ENCODE measurements around the gene ADAMTS2.

Gene ADAMTS2

DNA sequence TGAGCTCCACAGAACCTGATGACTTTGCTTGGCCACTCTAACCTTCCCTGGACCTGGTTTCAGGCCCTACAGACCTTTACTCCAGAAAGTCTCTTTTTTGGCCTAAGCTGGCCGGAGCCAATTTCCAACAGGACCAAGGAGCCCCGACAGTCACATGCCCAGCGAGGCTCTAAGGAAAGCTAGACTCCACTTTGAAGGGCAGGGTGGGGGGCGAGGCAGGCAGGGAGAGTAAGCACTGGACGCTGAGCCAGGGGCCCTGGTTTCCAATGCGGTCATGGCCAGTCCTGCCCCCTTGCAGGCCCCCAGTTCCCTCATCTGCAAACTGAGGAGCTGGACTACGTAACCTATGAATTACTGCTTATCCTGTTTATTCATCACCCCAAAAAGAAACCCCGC, 65.2 kb downstream of the ADAMTS2 start:
- H3K27me3 ChIP-seq (ENCODE audit: low read depth): no peaks in the 10 kb centered on the region
- H3K9me3 ChIP-seq: no peaks in the 10 kb centered on the region
- no peaks in the 10 kb centered on the region for H3K4me1 ChIP-seq
- H3K4me3 ChIP-seq: no peak overlapping the region
- no peaks in the 10 kb centered on the region for H3K36me3 ChIP-seq (replicated peaks)
- in situ Hi-C loops (cut with MboI; ENCODE audit: low sequenced_read_pairs): no loop called here
- DNase-seq (ENCODE audit: low spot score in 2 of 2): no peak

DNA sequence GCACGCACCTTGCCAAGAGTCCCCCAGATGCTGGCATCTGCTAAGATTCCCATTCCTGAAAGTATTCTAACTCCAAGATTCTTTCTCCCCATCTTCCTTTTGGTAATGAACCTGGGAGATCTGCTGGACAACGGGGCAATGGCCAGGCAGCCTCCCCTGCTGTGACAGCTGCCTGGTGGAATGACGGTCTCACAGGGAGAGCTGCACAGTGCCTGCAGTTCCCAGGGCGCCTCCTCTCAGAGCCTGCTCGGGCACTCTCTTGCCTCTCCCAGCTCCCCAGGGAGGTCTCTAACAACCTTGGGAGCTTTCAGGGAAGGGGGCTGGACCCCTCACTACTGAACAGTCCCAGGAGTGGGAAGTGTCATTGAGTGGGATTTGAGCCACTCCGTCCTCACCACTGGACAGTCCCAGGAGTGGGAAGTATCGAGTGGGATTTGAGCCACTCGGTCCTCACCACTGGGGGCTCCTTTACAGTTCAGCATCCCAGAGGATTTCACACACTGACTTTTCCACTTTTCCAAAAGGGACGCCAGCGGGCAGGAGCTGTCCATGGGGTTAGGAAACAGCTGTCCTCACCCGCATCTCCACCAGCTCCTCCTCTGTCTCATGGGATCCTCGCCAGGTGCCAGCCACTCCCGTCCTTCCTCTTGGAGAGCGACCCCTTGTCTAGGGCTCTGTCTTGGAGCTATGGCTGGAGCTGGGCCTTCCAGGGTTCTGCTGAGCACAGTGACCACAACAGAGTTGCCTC, 65.7 kb downstream of the ADAMTS2 start:
- Histone ChIP-seq H3K36me3 (replicated peaks) (no peaks in the 10 kb centered on the region), H3K27me3 (ENCODE audit: low read depth) (no peaks in the 10 kb centered on the region), H3K4me3 (no peak overlapping the region), H3K4me1 (no peaks in the 10 kb centered on the region), H3K9me3 (no peaks in the 10 kb centered on the region)
- in situ Hi-C loops (cut with MboI; ENCODE audit: low sequenced_read_pairs): no loop called here
- DNase-seq (ENCODE audit: low spot score in 2 of 2): no peak

DNA sequence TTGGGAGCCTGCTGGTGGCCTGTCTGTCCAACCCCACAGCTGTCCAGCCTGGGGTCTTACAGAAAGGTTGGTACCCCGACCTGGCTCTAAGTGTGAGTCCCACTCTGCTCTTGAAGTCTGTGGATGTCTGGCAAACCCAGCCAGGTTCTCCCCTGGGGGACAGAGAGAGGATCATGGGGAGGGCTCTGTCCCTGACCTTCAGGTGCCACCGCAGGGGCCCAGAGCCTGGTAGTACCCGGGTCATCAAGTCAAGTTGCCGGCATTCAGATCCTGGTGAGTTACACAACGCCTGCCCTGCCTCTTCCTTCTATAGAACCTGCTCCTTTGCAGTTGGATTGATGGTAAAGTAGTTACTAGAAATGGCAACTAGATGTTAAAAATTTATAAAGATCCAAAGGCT, 66.7 kb downstream of the ADAMTS2 start:
- in situ Hi-C loops (cut with MboI; ENCODE audit: low sequenced_read_pairs): no loop called here
- Histone ChIP-seq H3K4me3 (no peak overlapping the region), H3K9me3 (no peaks in the 10 kb centered on the region), H3K36me3 (replicated peaks) (no peaks in the 10 kb centered on the region), H3K4me1 (no peaks in the 10 kb centered on the region), H3K27me3 (ENCODE audit: low read depth) (no peaks in the 10 kb centered on the region)
- no peak for DNase-seq (ENCODE audit: low spot score in 2 of 2)

- Histone ChIP-seq H3K4me1 (no peaks in the 10 kb centered on the region), H3K9me3 (no peaks in the 10 kb centered on the region), H3K4me3 (no peak overlapping the region), H3K27me3 (ENCODE audit: low read depth) (no peaks in the 10 kb centered on the region), H3K36me3 (replicated peaks) (no peaks in the 10 kb centered on the region)
- DNase-seq (ENCODE audit: low spot score in 2 of 2): peak in 1 of 2 experiments; percentile 33
- in situ Hi-C loops (cut with MboI; ENCODE audit: low sequenced_read_pairs): no loop called here
These were observed 67.1 kb downstream of the ADAMTS2 start for GRCh38 chr5:179278119-179278518.

DNA sequence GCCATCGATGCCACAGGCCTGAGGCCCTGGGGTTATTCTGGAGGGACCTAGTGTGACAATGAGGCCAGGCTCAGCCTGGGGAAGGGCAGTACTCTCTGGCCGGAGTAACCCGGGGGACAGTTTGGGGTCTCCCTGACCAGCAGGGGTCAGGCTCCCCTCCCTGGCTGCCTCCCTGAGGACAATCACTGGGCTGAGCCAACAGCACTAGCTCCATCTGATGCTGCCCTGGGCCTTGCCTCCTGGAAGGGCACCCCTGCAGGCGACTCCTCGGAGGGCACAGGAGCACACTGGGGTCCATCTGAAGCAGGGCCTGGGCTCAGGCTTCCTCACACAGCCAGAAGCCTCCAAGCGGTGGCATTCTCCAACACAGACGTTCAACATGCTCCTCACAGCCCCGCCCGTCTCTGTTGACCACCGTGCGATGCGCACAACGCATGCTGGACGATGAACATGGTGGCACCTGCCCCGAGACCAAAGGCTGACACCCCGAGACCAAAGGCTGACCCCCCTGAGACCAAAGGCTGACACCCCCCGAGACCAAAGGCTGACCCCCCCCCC, 68.3 kb downstream of the ADAMTS2 start:
- Histone ChIP-seq H3K27me3 (ENCODE audit: low read depth) (no peaks in the 10 kb centered on the region), H3K9me3 (no peaks in the 10 kb centered on the region), H3K4me3 (no peak overlapping the region), H3K36me3 (replicated peaks) (no peaks in the 10 kb centered on the region), H3K4me1 (no peaks in the 10 kb centered on the region)
- in situ Hi-C loops (cut with MboI; ENCODE audit: low sequenced_read_pairs): no loop called here
- DNase-seq (ENCODE audit: low spot score in 2 of 2): no peak

GRCh38 chr5:179275941-179276837, 69.1 kb downstream of the ADAMTS2 start:
- in situ Hi-C loops (cut with MboI; ENCODE audit: low sequenced_read_pairs): no loop called here
- no peak overlapping the region for H3K4me3 ChIP-seq
- H3K4me1 ChIP-seq: no peaks in the 10 kb centered on the region
- DNase-seq (ENCODE audit: low spot score in 2 of 2): no peak
- H3K36me3 ChIP-seq (replicated peaks): no peaks in the 10 kb centered on the region
- no peaks in the 10 kb centered on the region for H3K27me3 ChIP-seq (ENCODE audit: low read depth)
- H3K9me3 ChIP-seq: no peaks in the 10 kb centered on the region

- no peaks in the 10 kb centered on the region for H3K4me1 ChIP-seq
- no peak overlapping the region for H3K4me3 ChIP-seq
- in situ Hi-C loops (cut with MboI; ENCODE audit: low sequenced_read_pairs): no loop called here
- DNase-seq (ENCODE audit: low spot score in 2 of 2): no peak
- no peaks in the 10 kb centered on the region for H3K9me3 ChIP-seq
- H3K36me3 ChIP-seq (replicated peaks): no peaks in the 10 kb centered on the region
- H3K27me3 ChIP-seq (ENCODE audit: low read depth): no peaks in the 10 kb centered on the region
These were observed 69.8 kb downstream of the ADAMTS2 start for GRCh38 chr5:179275381-179275878.

- Histone ChIP-seq H3K27me3 (ENCODE audit: low read depth) (no peaks in the 10 kb centered on the region), H3K9me3 (no peaks in the 10 kb centered on the region), H3K4me1 (no peaks in the 10 kb centered on the region), H3K36me3 (replicated peaks) (no peaks in the 10 kb centered on the region), H3K4me3 (no peak overlapping the region)
- no peak for DNase-seq (ENCODE audit: low spot score in 2 of 2)
- in situ Hi-C loops (cut with MboI; ENCODE audit: low sequenced_read_pairs): no loop called here
These were observed 70.6 kb downstream of the ADAMTS2 start for GRCh38 chr5:179274321-179275315.

GRCh38 chr5:179273441-179274145, 71.7 kb downstream of the ADAMTS2 start:
- Histone ChIP-seq H3K9me3 (no peaks in the 10 kb centered on the region), H3K27me3 (ENCODE audit: low read depth) (no peaks in the 10 kb centered on the region), H3K36me3 (replicated peaks) (no peaks in the 10 kb centered on the region), H3K4me1 (no peaks in the 10 kb centered on the region), H3K4me3 (no peak overlapping the region)
- in situ Hi-C loops (cut with MboI; ENCODE audit: low sequenced_read_pairs): no loop called here
- DNase-seq (ENCODE audit: low spot score in 2 of 2): no peak

- H3K4me3 ChIP-seq: no peak overlapping the region
- no peak for DNase-seq (ENCODE audit: low spot score in 2 of 2)
- no peaks in the 10 kb centered on the region for H3K9me3 ChIP-seq
- no peaks in the 10 kb centered on the region for H3K36me3 ChIP-seq (replicated peaks)
- no peaks in the 10 kb centered on the region for H3K27me3 ChIP-seq (ENCODE audit: low read depth)
- in situ Hi-C loops (cut with MboI; ENCODE audit: low sequenced_read_pairs): no loop called here
- no peaks in the 10 kb centered on the region for H3K4me1 ChIP-seq
These were observed 72.2 kb downstream of the ADAMTS2 start for GRCh38 chr5:179273073-179273435.

DNA sequence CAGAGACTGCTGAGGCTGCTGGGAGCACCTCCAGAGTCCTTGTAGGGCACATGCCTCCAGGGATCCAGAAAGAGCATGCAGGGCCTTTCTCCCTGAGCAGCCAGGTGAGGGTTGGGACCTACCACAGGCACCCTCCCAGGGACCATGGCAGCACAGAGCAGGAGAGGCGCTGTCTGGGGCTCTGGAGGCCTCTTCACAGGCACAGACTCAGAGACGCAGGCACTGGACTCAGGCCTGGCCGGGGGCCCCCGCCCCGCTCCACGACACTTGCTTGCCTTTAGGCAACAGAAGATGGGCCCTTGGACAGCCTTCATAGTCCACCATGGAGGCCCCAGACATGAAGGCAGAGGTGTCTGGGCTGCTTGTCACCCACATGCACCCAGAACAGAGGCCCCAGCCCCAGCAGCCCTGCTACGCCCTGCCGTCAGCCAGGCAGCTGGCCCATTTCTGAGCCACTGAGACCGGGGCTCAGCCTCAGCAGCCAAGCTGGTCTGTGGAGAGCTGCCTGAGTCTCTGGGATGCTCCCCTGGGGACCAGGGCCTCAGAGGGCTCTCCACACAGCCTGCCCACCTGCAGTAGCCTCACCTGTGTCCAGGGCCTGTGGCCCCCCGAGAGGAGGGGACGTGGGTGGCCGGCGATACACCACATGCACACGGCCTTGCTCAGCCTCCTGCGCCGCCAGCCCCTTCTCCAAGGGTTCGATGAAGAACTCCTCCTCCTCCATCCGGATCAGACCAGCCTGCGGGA, 72.8 kb downstream of the ADAMTS2 start:
- no peaks in the 10 kb centered on the region for H3K9me3 ChIP-seq
- no peaks in the 10 kb centered on the region for H3K4me1 ChIP-seq
- no peak for DNase-seq (ENCODE audit: low spot score in 2 of 2)
- no peak overlapping the region for H3K4me3 ChIP-seq
- H3K27me3 ChIP-seq (ENCODE audit: low read depth): no peaks in the 10 kb centered on the region
- in situ Hi-C loops (cut with MboI; ENCODE audit: low sequenced_read_pairs): no loop called here
- H3K36me3 ChIP-seq (replicated peaks): no peaks in the 10 kb centered on the region

DNA sequence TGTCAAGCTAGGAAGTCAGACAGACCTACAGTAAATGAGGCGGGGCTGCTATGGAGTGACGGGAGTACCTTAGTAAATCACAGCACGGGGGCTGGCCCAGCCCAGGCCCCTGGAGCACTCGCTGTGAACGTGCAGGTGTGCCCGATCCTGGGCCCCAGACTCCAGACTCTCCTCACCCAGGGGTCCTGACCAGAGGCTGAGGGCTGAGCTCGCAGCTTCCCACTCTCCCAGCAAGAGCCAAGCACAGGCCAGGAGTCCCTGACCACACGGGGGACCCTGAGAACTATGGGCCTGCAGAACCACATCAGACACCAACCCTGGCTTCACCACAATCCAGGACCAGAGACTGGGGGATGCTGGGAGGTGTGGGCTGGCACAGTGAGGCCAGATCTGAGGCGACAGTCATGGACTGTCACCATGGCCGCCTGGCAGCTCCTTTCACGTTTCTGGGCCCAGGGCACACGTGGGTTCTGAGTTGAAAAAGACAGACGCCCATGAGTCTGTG, 73.4 kb downstream of the ADAMTS2 start:
- Histone ChIP-seq H3K27me3 (ENCODE audit: low read depth) (no peaks in the 10 kb centered on the region), H3K4me3 (no peak overlapping the region), H3K9me3 (no peaks in the 10 kb centered on the region), H3K36me3 (replicated peaks) (no peaks in the 10 kb centered on the region), H3K4me1 (no peaks in the 10 kb centered on the region)
- DNase-seq (ENCODE audit: low spot score in 2 of 2): no peak
- in situ Hi-C loops (cut with MboI; ENCODE audit: low sequenced_read_pairs): no loop called here

Measured in HAP-1 (cell line).